Stimulated activated CD8-positive, alpha-beta memory T cell treated with anti-CD3 and anti-CD28 coated beads, Interleukin-2, amount 100 ng/mL, for 1 hour (primary cell): Measurements from ENCODE around the gene TTLL5.
A peak's percentile ranks its signal among the peaks of the same experiment; 100 is the strongest.

Experiments used
- DNase-seq, 2 donors: peaks; one replicate each; pipeline ENCODE4 v3.0.0-alpha.2; 2020; ENCODE audit warnings: low read depth in 2 of 2

The TTLL5 gene

GRCh38 chr14:75660630-75661498 is at the start of gene TTLL5, which contains the start of gene ERG28:
TTLL5 (plus strand) TSS chr14:75661246; CDS start chr14:75663150, 1,904 bp downstream.
ERG28 (minus strand) TSS chr14:75660876; CDS start chr14:75657502, 3,374 bp downstream.
- peak; percentile 91 to 92 for DNase-seq

GRCh38 chr14:75612157-75612556 is 48.9 kb upstream of the TTLL5 start:
- no peak for DNase-seq

GRCh38 chr14:75614179-75614578 is 46.9 kb upstream of the TTLL5 start:
- no peak for DNase-seq

GRCh38 chr14:75615200-75615599 is 45.8 kb upstream of the TTLL5 start:
- DNase-seq, result no peak

GRCh38 chr14:75619548-75619947 is 41.5 kb upstream of the TTLL5 start:
- DNase-seq, result no peak

- no peak for DNase-seq
Observed at GRCh38 chr14:75625034-75625433, 36.0 kb upstream of the TTLL5 start.

- no peak for DNase-seq
Observed at GRCh38 chr14:75626396-75626795, 34.6 kb upstream of the TTLL5 start.

GRCh38 chr14:75626863-75627262 is 34.2 kb upstream of the TTLL5 start:
- DNase-seq, result no peak

- DNase-seq, result no peak
Observed at GRCh38 chr14:75627406-75627805, 33.6 kb upstream of the TTLL5 start.

GRCh38 chr14:75628816-75629215 is 32.2 kb upstream of the TTLL5 start:
- no peak for DNase-seq

- no peak for DNase-seq
Observed at GRCh38 chr14:75630695-75631452, 30.2 kb upstream of the TTLL5 start.

- no peak for DNase-seq
Observed at GRCh38 chr14:75631453-75631831, 29.6 kb upstream of the TTLL5 start.

- DNase-seq, result no peak
Observed at GRCh38 chr14:75634848-75635247, 26.2 kb upstream of the TTLL5 start.

GRCh38 chr14:75636100-75636692 is 24.9 kb upstream of the TTLL5 start:
- no peak for DNase-seq

GRCh38 chr14:75640876-75641275 is 20.2 kb upstream of the TTLL5 start:
- no peak for DNase-seq

GRCh38 chr14:75643985-75644384 is 17.1 kb upstream of the TTLL5 start:
- no peak for DNase-seq

GRCh38 chr14:75645056-75645455 is 16.0 kb upstream of the TTLL5 start:
- no peak for DNase-seq

- no peak for DNase-seq
Observed at GRCh38 chr14:75646762-75647161, 14.3 kb upstream of the TTLL5 start.

GRCh38 chr14:75647640-75648039 is 13.4 kb upstream of the TTLL5 start:
- DNase-seq, result no peak

- DNase-seq, result no peak
Observed at GRCh38 chr14:75648066-75648838, 12.8 kb upstream of the TTLL5 start.

- DNase-seq, result no peak
Observed at GRCh38 chr14:75649337-75649736, 11.7 kb upstream of the TTLL5 start.

GRCh38 chr14:75649773-75650172 is 11.3 kb upstream of the TTLL5 start:
- no peak for DNase-seq
